GM18498 (cell line): Measurements from ENCODE around the gene TEX264.

Experiments
- ATAC-seq: cut with Tn5 transposase; IDR thresholded peaks from one replicate; pipeline ENCODE4 v1.9.1; 2021; ENCODE audit warnings: mild to moderate bottlenecking, moderate library complexity; ENCODE audit not compliant: unreplicated experiment

Gene TEX264

GRCh38 chr3:51691949-51692348 lies 20.9 kb downstream of the TEX264 start:
- no peak for ATAC-seq

- no peak for ATAC-seq
Measured at GRCh38 chr3:51692980-51693395, 21.9 kb downstream of the TEX264 start.

- ATAC-seq: no peak
Measured at GRCh38 chr3:51696954-51697353, 25.9 kb downstream of the TEX264 start.

- ATAC-seq: no peak
Measured at GRCh38 chr3:51698209-51698608, 27.2 kb downstream of the TEX264 start.

GRCh38 chr3:51700403-51700802 lies 29.4 kb downstream of the TEX264 start:
- ATAC-seq: no peak

GRCh38 chr3:51702156-51702555 lies 31.1 kb downstream of the TEX264 start:
- no peak for ATAC-seq

- no peak for ATAC-seq
Measured at GRCh38 chr3:51703068-51703760, 32.2 kb downstream of the TEX264 start.

- ATAC-seq: no peak
Measured at GRCh38 chr3:51703761-51704510, 32.9 kb downstream of the TEX264 start.

- ATAC-seq: no peak
Measured at GRCh38 chr3:51704511-51704950, 33.5 kb downstream of the TEX264 start.

GRCh38 chr3:51705276-51706020 lies 34.4 kb downstream of the TEX264 start:
- ATAC-seq: no peak

GRCh38 chr3:51706021-51706485 lies 35.0 kb downstream of the TEX264 start:
- ATAC-seq: no peak

GRCh38 chr3:51706788-51707731 lies 36.0 kb downstream of the TEX264 start, which contains the start of gene GRM2:
Gene GRM2, plus strand, starts transcription at chr3:51707068. Its CDS starts 1,916 bp downstream, at chr3:51708984.
- no peak for ATAC-seq

GRCh38 chr3:51708216-51708845 lies 37.3 kb downstream of the TEX264 start:
- ATAC-seq: no peak

- ATAC-seq: no peak
Measured at GRCh38 chr3:51709004-51709420, 38.0 kb downstream of the TEX264 start.

- ATAC-seq: no peak
Measured at GRCh38 chr3:51709675-51710074, 38.6 kb downstream of the TEX264 start.

- no peak for ATAC-seq
Measured at GRCh38 chr3:51710631-51711351, 39.7 kb downstream of the TEX264 start.

- ATAC-seq: no peak
Measured at GRCh38 chr3:51711352-51712037, 40.4 kb downstream of the TEX264 start.

GRCh38 chr3:51712038-51712420 lies 41.0 kb downstream of the TEX264 start:
- no peak for ATAC-seq

GRCh38 chr3:51712511-51712931 lies 41.5 kb downstream of the TEX264 start:
- ATAC-seq: no peak
